Activated CD4-positive, alpha-beta T cell treated with anti-CD3 and anti-CD28 coated beads for 48 hours (primary cell): ENCODE results near the gene IQGAP2.
"Not testable (repeated sequence)": the region's sequence is repeated elsewhere in the genome, so short reads cannot be mapped to it uniquely, and the experiment has no call there.

Source experiments
- DNase-seq: peaks from one replicate; pipeline ENCODE4 v3.0.0-alpha.2; 2020

Gene IQGAP2

GRCh38 chr5:76677849-76678472 is 274.9 kb downstream of the IQGAP2 start:
- DNase-seq, result no peak

GRCh38 chr5:76679231-76679630 is 276.1 kb downstream of the IQGAP2 start:
- no peak for DNase-seq

GRCh38 chr5:76680826-76681225 is 277.7 kb downstream of the IQGAP2 start:
- DNase-seq, result not testable (repeated sequence)

GRCh38 chr5:76681287-76681686 is 278.2 kb downstream of the IQGAP2 start:
- no peak for DNase-seq

GRCh38 chr5:76682387-76682786 is 279.3 kb downstream of the IQGAP2 start:
- DNase-seq, result no peak

GRCh38 chr5:76683816-76684731 is 281.0 kb downstream of the IQGAP2 start:
- no peak for DNase-seq

- no peak for DNase-seq
Observed at GRCh38 chr5:76684756-76685519, 281.9 kb downstream of the IQGAP2 start.

- DNase-seq, result no peak
Observed at GRCh38 chr5:76685704-76686103, 282.6 kb downstream of the IQGAP2 start.

- DNase-seq, result no peak
Observed at GRCh38 chr5:76688212-76688611, 285.1 kb downstream of the IQGAP2 start.

GRCh38 chr5:76688836-76689235 is 285.8 kb downstream of the IQGAP2 start:
- DNase-seq, result no peak

GRCh38 chr5:76689321-76690036 is 286.4 kb downstream of the IQGAP2 start:
- DNase-seq, result no peak

- no peak for DNase-seq
Observed at GRCh38 chr5:76690037-76690679, 287.1 kb downstream of the IQGAP2 start.

- no peak for DNase-seq
Observed at GRCh38 chr5:76690704-76691466, 287.8 kb downstream of the IQGAP2 start.

- no peak for DNase-seq
Observed at GRCh38 chr5:76691467-76692273, 288.6 kb downstream of the IQGAP2 start.

- DNase-seq, result no peak
Observed at GRCh38 chr5:76692274-76692540, 289.1 kb downstream of the IQGAP2 start.

GRCh38 chr5:76692651-76693050 is 289.6 kb downstream of the IQGAP2 start:
- no peak for DNase-seq

GRCh38 chr5:76693141-76693540 is 290.1 kb downstream of the IQGAP2 start:
- DNase-seq, result no peak

GRCh38 chr5:76694317-76694716 is 291.2 kb downstream of the IQGAP2 start:
- no peak for DNase-seq

GRCh38 chr5:76695346-76695745 is 292.3 kb downstream of the IQGAP2 start:
- DNase-seq, result no peak

GRCh38 chr5:76696251-76696650 is 293.2 kb downstream of the IQGAP2 start:
- DNase-seq, result no peak

- no peak for DNase-seq
Observed at GRCh38 chr5:76697670-76698069, 294.6 kb downstream of the IQGAP2 start.
